A673 (cell line): ENCODE measurements around the gene NOTCH3. TPM values are rescaled to one million over a fixed set of nuclear protein-coding genes. Genes with fewer than 3 reads are reported as not detected.

Experiments
- BruUV-seq: library from RNA; stranded (reverse); fragments of 400-500 nt; replicated peaks from 2 replicates; lab custom pipeline; 2021; lab: Mats Ljungman, UMichigan
- CTCF ChIA-PET: fragments of 300-600 bp; sonication (Branson Sonifier 250); formaldehyde crosslinking; loops from one replicate; lab custom pipeline; 2022; ENCODE audit warnings: antibody characterized with exemption; lab: Charles Lee
- POLR2A ChIA-PET: fragments of 300-600 bp; sonication (Branson Sonifier 250); formaldehyde crosslinking; loops from one replicate; lab custom pipeline; 2022; ENCODE audit warnings: antibody characterized with exemption; ENCODE audit not compliant: low non-redundant PET; lab: Charles Lee
- DNase-seq: peaks from one replicate; pipeline ENCODE4 v3.0.0-alpha.2; 2015; ENCODE audit warnings: low spot score
- H3K27ac ChIP-seq: fragments of 200-600 bp; sonication (generic); 2 replicates; pipeline ENCODE4 v1.5.1; 2016; ENCODE audit warnings: mixed run types, low read depth, mild to moderate bottlenecking, mixed read lengths, antibody characterized with exemption, low read length; ENCODE audit not compliant: poor library complexity, severe bottlenecking
- H3K27me3 ChIP-seq: fragments of 200-600 bp; sonication (generic); replicated peaks from 2 replicates; pipeline ENCODE4 v1.6.1; 2017; ENCODE audit warnings: mixed run types, low read depth, mild to moderate bottlenecking, mixed read lengths, antibody characterized with exemption, low read length; ENCODE audit not compliant: insufficient read depth, poor library complexity
- H3K36me3 ChIP-seq: fragments of 200-600 bp; sonication (generic); 2 replicates; pipeline ENCODE4 v1.6.1; 2016; ENCODE audit warnings: mixed run types, mild to moderate bottlenecking, mixed read lengths, antibody characterized with exemption, low read length; ENCODE audit not compliant: insufficient read depth, poor library complexity, severe bottlenecking
- H3K4me1 ChIP-seq: fragments of 200-600 bp; sonication (generic); 2 replicates; pipeline ENCODE4 v1.6.1; 2017; ENCODE audit warnings: mixed run types, mild to moderate bottlenecking, mixed read lengths, antibody characterized with exemption, low read length; ENCODE audit not compliant: insufficient read depth, poor library complexity, severe bottlenecking
- H3K4me3 ChIP-seq: fragments of 200-600 bp; sonication (generic); 2 replicates; pipeline ENCODE4 v1.5.1; 2016; ENCODE audit warnings: low read depth, mixed run types, mild to moderate bottlenecking, mixed read lengths, low read length; ENCODE audit not compliant: poor library complexity, severe bottlenecking
- H3K9me3 ChIP-seq: fragments of 200-600 bp; sonication (generic); 2 replicates; pipeline ENCODE4 v1.6.1; 2016; ENCODE audit warnings: mixed run types, low read depth, mild to moderate bottlenecking, mixed read lengths, antibody characterized with exemption, low read length; ENCODE audit not compliant: poor library complexity, severe bottlenecking
- CTCF ChIP-seq: fragments of 300-800, 200-600 bp; sonication (generic); conservative IDR thresholded peaks from 2 replicates; pipeline ENCODE4 v1.5.1; 2017; ENCODE audit warnings: low read depth, mild to moderate bottlenecking, antibody characterized with exemption, low read length, moderate library complexity, mixed read lengths
- EZH2 ChIP-seq: fragments of 200-600 bp; sonication (generic); IDR thresholded peaks from 2 replicates; pipeline ENCODE4 v1.6.1; 2017; ENCODE audit warnings: borderline replicate concordance, low read depth, mild to moderate bottlenecking, mixed read lengths, antibody characterized with exemption, low read length; ENCODE audit not compliant: poor library complexity, severe bottlenecking
- intact Hi-C: fragments of 100-400 bp; cut with micrococcal nuclease; formaldehyde crosslinking; loops from one replicate; pipeline ENCODE4 v1.10.0; 2022; ENCODE audit not compliant: unreplicated experiment
- total RNA-seq: library from RNA; stranded (reverse); gene quantifications from 2 replicates; pipeline ENCODE4 v1.2.3, GENCODE V29; 2021

Gene NOTCH3
- total RNA-seq, 1 experiment from 2014 or later: 19.7 TPM

DNA sequence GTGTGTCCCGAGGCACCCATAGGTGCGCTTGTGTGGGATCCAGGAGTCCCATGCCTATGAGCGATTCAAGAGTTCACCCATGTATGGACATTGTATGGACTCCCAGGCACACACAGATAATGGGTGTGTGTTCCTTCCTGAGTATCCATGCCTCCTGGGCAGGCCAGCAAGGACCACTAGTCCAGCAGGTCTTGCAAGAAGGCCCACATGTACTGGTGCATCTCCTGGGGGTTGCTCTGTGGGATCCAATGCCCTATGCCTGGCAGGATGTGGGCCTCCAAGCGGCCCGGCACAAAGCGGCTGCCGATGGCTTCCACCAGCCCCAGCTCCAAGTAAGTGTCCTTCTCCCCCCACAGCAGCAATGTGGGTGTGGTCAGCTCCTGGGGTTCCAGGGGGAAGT lies 26.5 kb upstream of the NOTCH3 start:
- Histone ChIP-seq H3K4me3 (no peak overlapping the region), H3K4me1 (peaks cover 8% of the 10 kb centered on the region), H3K27me3 (no peaks in the 10 kb centered on the region), H3K36me3 (no peaks in the 10 kb centered on the region), H3K27ac (no peak overlapping the region), H3K9me3 (no peaks in the 10 kb centered on the region)
- DNase-seq: no peak
- intact Hi-C loops: no loop called here
- no TSS peak for BruUV-seq
- CTCF ChIA-PET: no interaction called here
- POLR2A ChIA-PET: interaction anchor here (0.6 kb wide), 1 partner anchor 318 kb away, joined by 7 read pairs; no protein-coding TSS in a partner anchor
- TF ChIP-seq EZH2: no peak
- TF ChIP-seq CTCF: no peak

DNA sequence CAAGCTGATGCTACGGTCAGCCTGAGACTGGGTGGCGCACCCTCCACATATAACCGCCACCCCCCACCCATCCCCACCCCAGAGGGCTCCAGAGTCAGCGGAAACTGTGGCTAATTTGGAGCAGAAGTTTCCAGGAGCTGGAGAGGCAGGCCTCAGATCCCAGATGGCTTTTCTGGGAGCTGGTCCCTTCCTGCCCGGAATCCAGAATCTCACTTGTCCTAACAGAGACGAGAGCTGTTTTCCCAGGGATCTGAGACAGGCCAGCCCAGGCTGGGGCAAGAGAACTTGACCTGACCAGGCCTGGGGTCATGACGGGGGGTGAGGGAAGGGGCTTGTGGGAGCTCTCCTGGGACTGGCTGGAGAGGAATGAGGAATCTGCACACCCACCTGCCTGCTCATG lies 25.0 kb upstream of the NOTCH3 start:
- no peak for TF ChIP-seq CTCF
- no peak for TF ChIP-seq EZH2
- Histone ChIP-seq H3K4me1 (peaks cover 8% of the 10 kb centered on the region), H3K36me3 (no peaks in the 10 kb centered on the region), H3K27ac (no peak overlapping the region), H3K27me3 (no peaks in the 10 kb centered on the region), H3K9me3 (no peaks in the 10 kb centered on the region), H3K4me3 (no peak overlapping the region)
- DNase-seq: no peak
- BruUV-seq: no TSS peak
- ChIA-PET CTCF (interaction anchor here (0.6 kb wide), 1 partner anchor 223 kb away, joined by 6 read pairs; no protein-coding TSS in a partner anchor), POLR2A (interaction anchor here (0.6 to 0.7 kb wide), 2 partner anchors 9 to 55 kb away, joined by 4 to 11 read pairs; no protein-coding TSS in a partner anchor)
- intact Hi-C loops: no loop called here

DNA sequence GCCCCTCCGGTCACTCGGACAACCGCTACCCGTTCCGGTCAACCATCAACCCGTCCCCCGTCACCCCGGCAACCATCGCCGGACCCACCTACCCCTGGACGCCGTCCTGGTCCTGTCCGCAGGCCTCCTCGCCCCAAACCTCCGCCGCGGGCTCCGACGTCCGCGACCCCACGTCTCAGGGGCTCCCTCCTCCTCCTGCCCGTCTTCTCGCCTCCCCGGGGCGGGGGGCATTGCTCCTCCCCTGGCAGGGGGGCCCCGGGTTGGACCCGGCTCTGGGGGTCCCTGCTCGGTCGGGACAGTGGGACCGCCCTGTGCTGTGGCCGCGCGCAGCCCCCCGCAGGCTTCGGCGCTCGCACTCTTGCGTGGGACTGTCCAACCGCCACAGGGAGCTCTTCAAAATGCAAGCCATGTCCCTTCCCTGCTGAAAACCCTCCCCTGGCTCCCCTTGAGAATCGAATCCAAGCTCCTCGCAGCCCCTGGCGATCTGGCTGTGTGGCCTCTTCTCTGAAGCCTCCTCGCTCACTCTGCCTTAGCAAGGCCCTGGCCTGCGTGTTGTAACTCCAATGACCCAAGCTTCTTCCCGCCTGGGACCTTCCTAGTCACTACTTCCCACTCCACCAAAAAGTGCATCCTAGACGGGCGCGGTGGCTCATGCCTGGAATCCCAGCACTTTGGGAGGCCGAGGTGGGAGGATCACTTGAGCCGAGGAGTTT lies 23.0 kb upstream of the NOTCH3 start:
- DNase-seq: peak; percentile 26
- no peaks in the 10 kb centered on the region for H3K9me3 ChIP-seq
- TF ChIP-seq CTCF: no peak
- TF ChIP-seq EZH2: no peak
- peak overlapping the region; percentile 68 for H3K4me3 ChIP-seq
- ChIA-PET POLR2A (no interaction called here), CTCF (no interaction called here)
- peaks cover 8% of the 10 kb centered on the region for H3K4me1 ChIP-seq
- peak overlapping the region; percentile 57 for H3K27ac ChIP-seq
- no TSS peak for BruUV-seq
- intact Hi-C loops: no loop called here
- H3K27me3 ChIP-seq: no peaks in the 10 kb centered on the region
- H3K36me3 ChIP-seq: no peaks in the 10 kb centered on the region
